GM19099 (cell line): Measurements from ENCODE around the gene TMEM244.

Experiments
- POLR2A ChIP-seq: IDR thresholded peaks from 3 replicates; pipeline ENCODE4 v1.6.1; 2011; ENCODE audit warnings: low read depth; ENCODE audit not compliant: insufficient read length; ENCODE audit errors: extremely low read depth

TMEM244 gene

DNA sequence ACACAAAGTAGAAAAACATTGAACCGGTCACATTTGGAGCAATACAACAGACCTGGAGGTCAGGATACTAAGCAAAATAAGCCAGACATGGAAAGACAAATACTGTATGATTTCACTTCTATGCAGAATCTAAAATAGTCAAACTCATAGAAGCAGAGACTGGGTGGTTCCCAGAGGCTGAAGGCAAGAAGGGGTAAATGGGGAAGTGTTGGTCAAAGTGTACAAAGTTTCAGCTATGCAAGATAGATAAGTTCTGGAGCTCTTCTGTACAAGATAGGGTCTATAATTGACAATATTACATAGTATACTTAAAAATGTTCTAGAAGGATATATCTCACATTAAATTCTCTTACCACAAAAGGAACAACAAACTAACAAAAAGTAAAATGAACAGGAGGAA is 70.3 kb downstream of the TMEM244 start:
- no peak for TF ChIP-seq POLR2A

DNA sequence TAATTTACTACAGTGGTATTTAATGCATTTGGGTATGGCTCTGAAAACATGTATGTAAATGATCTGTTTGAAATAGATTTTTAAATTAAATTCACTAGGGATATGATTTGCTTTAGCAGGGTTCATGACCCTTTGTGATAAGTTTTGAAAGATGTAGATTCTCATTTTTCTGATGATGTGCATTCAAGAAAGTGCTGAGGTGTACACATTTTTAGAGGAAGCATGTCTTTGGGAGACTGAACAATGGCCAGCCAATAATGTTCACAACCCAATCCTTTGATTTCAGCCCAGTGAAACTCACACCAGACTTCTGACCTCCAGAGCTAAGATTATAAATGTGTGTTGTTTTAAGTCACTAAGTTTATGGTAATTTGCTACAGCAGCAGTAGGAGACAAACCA is 71.1 kb downstream of the TMEM244 start:
- TF ChIP-seq POLR2A = no peak

DNA sequence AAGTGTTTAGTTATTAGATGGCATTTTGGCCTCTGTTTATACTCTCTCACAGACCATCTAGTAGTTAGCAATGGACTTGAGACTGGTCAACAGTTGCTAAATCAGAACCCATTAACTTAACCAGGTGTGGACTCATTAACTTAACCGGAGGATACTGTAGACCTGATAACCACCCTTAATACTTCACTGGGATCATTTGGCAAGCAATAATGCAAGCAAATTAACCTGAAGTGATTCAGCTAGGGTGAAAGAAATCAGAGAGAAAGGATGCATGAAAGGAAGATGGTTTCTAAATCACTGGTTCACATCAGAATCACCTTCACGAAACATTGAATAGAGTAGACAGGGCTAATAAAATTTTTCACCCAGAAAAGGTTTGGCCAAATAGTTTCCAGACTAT is 73.3 kb downstream of the TMEM244 start:
- no peak for TF ChIP-seq POLR2A

GRCh38 chr6:129786548-129786947 is 74.6 kb downstream of the TMEM244 start:
- TF ChIP-seq POLR2A = no peak

DNA sequence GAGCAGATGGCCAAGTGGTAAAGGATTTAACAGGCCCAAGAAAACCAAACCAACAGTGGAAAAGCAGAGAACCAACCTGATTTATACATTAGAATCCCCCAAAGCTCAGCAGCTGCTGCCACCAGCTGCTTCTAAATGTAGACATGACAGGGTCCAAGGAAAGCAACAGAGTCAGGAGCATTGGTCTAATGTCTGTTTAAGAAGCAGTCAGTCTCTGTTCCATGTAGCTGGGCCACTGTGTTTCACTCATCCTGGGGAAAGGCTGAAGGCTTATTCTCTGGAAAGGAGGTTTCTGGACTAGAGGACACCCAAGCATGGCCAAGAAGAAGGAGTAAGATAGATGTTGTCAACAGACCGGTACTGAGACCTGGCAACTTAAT is 75.4 kb downstream of the TMEM244 start:
- no peak for TF ChIP-seq POLR2A

- TF ChIP-seq POLR2A = no peak
Measured at GRCh38 chr6:129785047-129785755, 75.9 kb downstream of the TMEM244 start.
